ENCODE measurements around the gene VPS50. TPM values are rescaled to one million over a fixed set of nuclear protein-coding genes. Genes with fewer than 3 reads are reported as not detected.

Gene VPS50
- total RNA-seq, 2 experiments from 2014 or later = 12.8 to 14.7 TPM

- DNase-seq (no peak), ATAC-seq (no peak)
- Mint-ChIP-seq H3K4me3 (no peak overlapping the region), H3K27me3 (no peaks in the 10 kb centered on the region), H3K27ac (no peak overlapping the region), H3K36me3 (ENCODE audit: low read depth) (no peaks in the 10 kb centered on the region), H3K9me3 (ENCODE audit: low read depth) (no peaks in the 10 kb centered on the region), H3K4me1 (peaks cover 11% of the 10 kb centered on the region)
- intact Hi-C loops (cut with DNase I, micrococcal nuclease) = loop anchor here in 1 of 2 experiments (10.0 kb wide), 2 partner anchors 133 to 1153 kb away; partner anchors contain the start of gene COL1A2
- ChIA-PET POLR2A (no interaction called here), CTCF (interaction anchor here (1.2 to 4.3 kb wide), 3 partner anchors 9 to 13 kb away, joined by 5 to 20 read pairs (median 14); partner anchors contain the start of gene VPS50)
Measured at GRCh38 chr7:93242106-93242505, 9.9 kb downstream of the VPS50 start.

GRCh38 chr7:93245525-93246432, 13.6 kb downstream of the VPS50 start:
- CTCF ChIA-PET = interaction anchor here (0.7 to 3.9 kb wide), 21 partner anchors 13 to 841 kb away, joined by 3 to 33 read pairs (median 4); partner anchors contain the start of gene VPS50
- POLR2A ChIA-PET = interaction anchor here (0.6 kb wide), 1 partner anchor 63 kb away, joined by 3 read pairs; no protein-coding TSS in a partner anchor
- DNase-seq (no peak), ATAC-seq (no peak)
- Mint-ChIP-seq H3K4me1 (peaks cover 11% of the 10 kb centered on the region), H3K9me3 (ENCODE audit: low read depth) (no peaks in the 10 kb centered on the region), H3K36me3 (ENCODE audit: low read depth) (no peaks in the 10 kb centered on the region), H3K27me3 (no peaks in the 10 kb centered on the region), H3K4me3 (no peak overlapping the region), H3K27ac (no peak overlapping the region)
- intact Hi-C loops (cut with DNase I, micrococcal nuclease) = loop anchor here (1.0 to 10.0 kb wide), 9 partner anchors 129 to 1191 kb away; partner anchors contain the start of gene COL1A2 (in 1 of the 2)

GRCh38 chr7:93249491-93250148, 17.5 kb downstream of the VPS50 start:
- intact Hi-C loops (cut with DNase I, micrococcal nuclease) = loop anchor here (5.0 to 10.0 kb wide), 4 partner anchors 125 to 1148 kb away; partner anchors contain the start of gene COL1A2 (in 1 of the 2)

GRCh38 chr7:93258661-93259060, 26.5 kb downstream of the VPS50 start:
- ATAC-seq (no peak), DNase-seq (no peak)
- no peaks in the 10 kb centered on the region for H3K27me3 Mint-ChIP-seq
- no peak overlapping the region for H3K4me3 Mint-ChIP-seq
- peaks cover 8% of the 10 kb centered on the region for H3K36me3 Mint-ChIP-seq (ENCODE audit: low read depth)
- intact Hi-C loops (cut with DNase I, micrococcal nuclease) = no loop called here
- POLR2A ChIA-PET = no interaction called here
- H3K27ac Mint-ChIP-seq = no peak overlapping the region
- no peaks in the 10 kb centered on the region for H3K4me1 Mint-ChIP-seq
- CTCF ChIA-PET = no interaction called here
- no peaks in the 10 kb centered on the region for H3K9me3 Mint-ChIP-seq (ENCODE audit: low read depth)

More at GRCh38 chr7:93249491-93250148, 17.5 kb downstream of the VPS50 start:
- no peak for DNase-seq
- ATAC-seq = no peak
- CTCF ChIA-PET = no interaction called here
- H3K4me3 Mint-ChIP-seq = no peak overlapping the region
- H3K4me1 Mint-ChIP-seq = peaks cover 11% of the 10 kb centered on the region
- no peaks in the 10 kb centered on the region for H3K27me3 Mint-ChIP-seq
- no peaks in the 10 kb centered on the region for H3K9me3 Mint-ChIP-seq (ENCODE audit: low read depth)
- POLR2A ChIA-PET = no interaction called here
- H3K36me3 Mint-ChIP-seq (ENCODE audit: low read depth) = no peaks in the 10 kb centered on the region
- no peak overlapping the region for H3K27ac Mint-ChIP-seq

GRCh38 chr7:93262535-93262934, 30.4 kb downstream of the VPS50 start:
- no peak overlapping the region for H3K4me3 Mint-ChIP-seq
- peaks cover 8% of the 10 kb centered on the region for H3K36me3 Mint-ChIP-seq (ENCODE audit: low read depth)
- DNase-seq (no peak), ATAC-seq (no peak)
- no peaks in the 10 kb centered on the region for H3K4me1 Mint-ChIP-seq
- no peaks in the 10 kb centered on the region for H3K9me3 Mint-ChIP-seq (ENCODE audit: low read depth)
- H3K27ac Mint-ChIP-seq = no peak overlapping the region
- CTCF ChIA-PET = no interaction called here
- intact Hi-C loops (cut with DNase I, micrococcal nuclease) = no loop called here
- no peaks in the 10 kb centered on the region for H3K27me3 Mint-ChIP-seq
- POLR2A ChIA-PET = no interaction called here

- intact Hi-C loops (cut with DNase I, micrococcal nuclease) = no loop called here
- H3K27me3 Mint-ChIP-seq = no peaks in the 10 kb centered on the region
- ATAC-seq (no peak), DNase-seq (no peak)
- H3K36me3 Mint-ChIP-seq (ENCODE audit: low read depth) = peaks cover 7% of the 10 kb centered on the region
- ChIA-PET CTCF (interaction anchor here (0.9 to 2.0 kb wide), 2 partner anchors 15 to 19 kb away, joined by 4 read pairs; no protein-coding TSS in a partner anchor), POLR2A (no interaction called here)
- H3K9me3 Mint-ChIP-seq (ENCODE audit: low read depth) = no peaks in the 10 kb centered on the region
- H3K27ac Mint-ChIP-seq = no peak overlapping the region
- no peaks in the 10 kb centered on the region for H3K4me1 Mint-ChIP-seq
- no peak overlapping the region for H3K4me3 Mint-ChIP-seq
Measured at GRCh38 chr7:93265220-93265619, 33.1 kb downstream of the VPS50 start.

- ATAC-seq = no peak
- no peak for DNase-seq
- no peak overlapping the region for H3K27ac Mint-ChIP-seq
- H3K36me3 Mint-ChIP-seq (ENCODE audit: low read depth) = peaks cover 15% of the 10 kb centered on the region
- H3K9me3 Mint-ChIP-seq (ENCODE audit: low read depth) = no peaks in the 10 kb centered on the region
- POLR2A ChIA-PET = no interaction called here
- no peaks in the 10 kb centered on the region for H3K4me1 Mint-ChIP-seq
- CTCF ChIA-PET = interaction anchor here (0.8 to 3.9 kb wide), 4 partner anchors 11 to 34 kb away, joined by 3 to 17 read pairs (median 4); no protein-coding TSS in a partner anchor
- intact Hi-C loops (cut with DNase I, micrococcal nuclease) = no loop called here
- no peak overlapping the region for H3K4me3 Mint-ChIP-seq
- no peaks in the 10 kb centered on the region for H3K27me3 Mint-ChIP-seq
Measured at GRCh38 chr7:93279541-93279940, 47.4 kb downstream of the VPS50 start.

GRCh38 chr7:93284908-93285307, 52.7 kb downstream of the VPS50 start:
- intact Hi-C loops (cut with DNase I, micrococcal nuclease) = no loop called here
- ChIA-PET POLR2A (no interaction called here), CTCF (interaction anchor here (1.3 kb wide), 1 partner anchor 38 kb away, joined by 3 read pairs; no protein-coding TSS in a partner anchor)
- peaks cover 2% of the 10 kb centered on the region for H3K36me3 Mint-ChIP-seq (ENCODE audit: low read depth)
- ATAC-seq (no peak), DNase-seq (no peak)
- no peak overlapping the region for H3K4me3 Mint-ChIP-seq
- H3K27me3 Mint-ChIP-seq = no peaks in the 10 kb centered on the region
- no peaks in the 10 kb centered on the region for H3K4me1 Mint-ChIP-seq
- no peaks in the 10 kb centered on the region for H3K9me3 Mint-ChIP-seq (ENCODE audit: low read depth)
- no peak overlapping the region for H3K27ac Mint-ChIP-seq

DNA sequence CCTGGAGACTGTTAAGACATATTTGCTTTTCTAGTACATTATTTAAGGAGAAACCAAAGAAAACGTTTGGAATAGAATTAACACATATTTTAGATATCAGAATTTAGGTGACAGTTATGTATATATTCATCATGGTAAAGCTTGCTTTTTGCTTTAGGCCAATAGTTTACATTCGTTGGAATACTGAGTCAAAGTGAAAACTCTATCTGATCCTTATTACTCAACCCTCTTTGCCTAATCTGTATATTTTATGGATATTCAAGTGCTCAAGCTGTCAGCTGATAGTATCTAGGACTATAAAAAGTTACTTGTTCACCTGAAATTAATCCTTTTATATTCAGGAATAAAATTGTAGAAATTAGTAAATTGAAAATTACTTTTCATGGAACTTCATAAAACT, 61.1 kb downstream of the VPS50 start:
- Mint-ChIP-seq H3K9me3 (ENCODE audit: low read depth) (no peaks in the 10 kb centered on the region), H3K4me3 (no peak overlapping the region), H3K4me1 (no peaks in the 10 kb centered on the region), H3K36me3 (ENCODE audit: low read depth) (peaks cover 4% of the 10 kb centered on the region), H3K27ac (no peak overlapping the region), H3K27me3 (no peaks in the 10 kb centered on the region)
- intact Hi-C loops (cut with DNase I, micrococcal nuclease) = no loop called here
- ATAC-seq (no peak), DNase-seq (no peak)
- POLR2A ChIA-PET = no interaction called here
- CTCF ChIA-PET = no interaction called here

DNA sequence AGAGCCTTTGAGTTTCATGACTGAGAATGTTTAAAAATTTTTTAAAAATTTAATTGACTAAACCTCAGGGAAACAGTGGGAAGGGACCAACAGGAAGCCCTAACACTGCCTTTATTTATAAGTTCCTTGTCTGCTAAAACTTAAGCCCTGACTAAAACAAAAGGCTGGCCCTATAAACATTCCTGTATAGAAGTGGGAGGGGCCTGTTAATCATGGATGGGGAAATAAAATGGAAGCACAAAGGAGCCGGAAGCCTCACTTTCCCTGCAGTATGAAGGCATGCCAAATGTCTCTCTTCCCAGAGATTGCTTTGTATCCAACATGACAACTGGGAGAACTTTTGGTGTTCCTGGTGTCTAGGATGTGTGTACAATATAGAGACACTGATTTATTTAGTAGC, 66.0 kb downstream of the VPS50 start:
- H3K4me3 Mint-ChIP-seq = no peak overlapping the region
- CTCF ChIA-PET = interaction anchor here (0.6 to 1.3 kb wide), 2 partner anchors 14 to 77 kb away, joined by 3 to 4 read pairs; no protein-coding TSS in a partner anchor
- no peaks in the 10 kb centered on the region for H3K27me3 Mint-ChIP-seq
- intact Hi-C loops (cut with DNase I, micrococcal nuclease) = no loop called here
- ATAC-seq (no peak), DNase-seq (no peak)
- no peaks in the 10 kb centered on the region for H3K9me3 Mint-ChIP-seq (ENCODE audit: low read depth)
- no peak overlapping the region for H3K27ac Mint-ChIP-seq
- POLR2A ChIA-PET = no interaction called here
- no peaks in the 10 kb centered on the region for H3K36me3 Mint-ChIP-seq (ENCODE audit: low read depth)
- H3K4me1 Mint-ChIP-seq = no peaks in the 10 kb centered on the region

- POLR2A ChIA-PET = no interaction called here
- H3K36me3 Mint-ChIP-seq (ENCODE audit: low read depth) = no peaks in the 10 kb centered on the region
- CTCF ChIA-PET = interaction anchor here (0.6 to 1.3 kb wide), 2 partner anchors 13 to 76 kb away, joined by 3 to 4 read pairs; no protein-coding TSS in a partner anchor
- no peak overlapping the region for H3K4me3 Mint-ChIP-seq
- no peaks in the 10 kb centered on the region for H3K4me1 Mint-ChIP-seq
- no peaks in the 10 kb centered on the region for H3K27me3 Mint-ChIP-seq
- ATAC-seq = no peak
- intact Hi-C loops (cut with DNase I, micrococcal nuclease) = no loop called here
- H3K9me3 Mint-ChIP-seq (ENCODE audit: low read depth) = no peaks in the 10 kb centered on the region
- no peak for DNase-seq
- no peak overlapping the region for H3K27ac Mint-ChIP-seq
Measured at GRCh38 chr7:93298671-93299070, 66.5 kb downstream of the VPS50 start.
